K562 (cell line): ENCODE measurements around the gene LAGE3. TPM values are rescaled to one million over a fixed set of nuclear protein-coding genes. Genes with fewer than 3 reads are reported as not detected.

ENCODE experiments used
- ATF7 ChIP-seq: fragments of 450-650 bp; IDR thresholded peaks from 2 replicates; pipeline ENCODE4 v1.7.1; 2014; ENCODE audit warnings: mild to moderate bottlenecking, moderate library complexity
- CREM ChIP-seq: IDR thresholded peaks from 2 replicates; pipeline ENCODE4 v1.6.1; 2014; ENCODE audit warnings: antibody characterized with exemption, low read depth
- DPF2 ChIP-seq: fragments of 450-650 bp; IDR thresholded peaks from 2 replicates; pipeline ENCODE4 v1.6.1; 2016
- GATA2 ChIP-seq: sonication (generic); formaldehyde crosslinking; IDR thresholded peaks from 2 replicates; pipeline ENCODE4 v1.4.0; 2020; ENCODE audit warnings: mild to moderate bottlenecking, missing genetic modification reagents
- JUND ChIP-seq, 2 experiments: IDR thresholded peaks; 2 replicates in 1 of 2; 3 replicates in 1 of 2; pipeline ENCODE4 v1.6.1; 2011; ENCODE audit warnings: borderline replicate concordance in 2 of 2, low read depth in 2 of 2, low read length in 2 of 2, improper control_type of control experiment in 1 of 2, missing biosample characterization in 1 of 2, missing genetic modification characterization in 1 of 2, missing genetic modification reagents in 1 of 2
- MEIS2 ChIP-seq: fragments of 450-650 bp; IDR thresholded peaks from 2 replicates; pipeline ENCODE4 v1.6.1; 2014; ENCODE audit warnings: mild to moderate bottlenecking; ENCODE audit not compliant: partially characterized antibody
- PBX2 ChIP-seq, 2 experiments: IDR thresholded peaks in 1 of 2; conservative IDR thresholded peaks in 1 of 2; 2 replicates each; pipeline ENCODE4 v1.6.1; 2016; ENCODE audit warnings: low read depth in 2 of 2, mild to moderate bottlenecking in 1 of 2, missing compliant biosample characterization in 1 of 2, missing genetic modification characterization in 1 of 2, moderate library complexity in 1 of 2
- ZNF398 ChIP-seq: fragments of 250-450 bp; sonication (Bioruptor Pico); IDR thresholded peaks from 2 replicates; pipeline ENCODE4 v1.8.0; 2021; ENCODE audit warnings: moderate library complexity, mild to moderate bottlenecking, inconsistent platforms
- polyA plus RNA-seq, 8 experiments: library from polyadenylated mRNA; depleted of rRNA in 4 of 8; stranded (reverse) in 5 of 8; unstranded in 3 of 8; fragments of >200 nt; fragmentation: Nextera tagmentation in 2 of 8; fragmentation: Illumina TruSeq in 1 of 8; extraction: Ambion mirVana in 2 of 8; extraction: Trizol in 1 of 8; gene quantifications; 2 replicates each; pipeline versions ENCODE4 v1.2.1 to v1.2.3, GENCODE V29; 2011 to 2014; ENCODE audit warnings: inconsistent platforms in 1 of 8, missing spikeins in 1 of 8
- total RNA-seq, 7 experiments: library from RNA; depleted of rRNA in 6 of 7; stranded (reverse); fragments of >200 nt in 6 of 7; fragmentation: Illumina TruSeq in 2 of 7; extraction: Trizol in 2 of 7; gene quantifications; 2 replicates each; pipeline versions ENCODE4 v1.2.1 to v1.2.3, GENCODE V29; 2011 to 2021; ENCODE audit warnings: low replicate concordance in 1 of 7
- TF ChIP-seq, protein P1 (sequence below): sonication (generic); formaldehyde crosslinking; IDR thresholded peaks from 2 replicates; pipeline ENCODE4 v1.8.0; 2022; ENCODE audit warnings: mild to moderate bottlenecking, missing genetic modification reagents
- TF ChIP-seq, protein P2 (sequence below), 2 experiments: fragments of 450-650 bp in 1 of 2; sonication (generic) in 1 of 2; formaldehyde crosslinking in 1 of 2; IDR thresholded peaks in 1 of 2; conservative IDR thresholded peaks in 1 of 2; 2 replicates each; pipeline versions ENCODE4 v1.6.1 to v1.8.1; 2016 to 2023; ENCODE audit warnings: mild to moderate bottlenecking in 2 of 2, moderate library complexity in 2 of 2, inconsistent platforms in 1 of 2, missing genetic modification reagents in 1 of 2
- TF ChIP-seq, protein P3 (sequence below): fragments of 450-650 bp; IDR thresholded peaks from 2 replicates; pipeline ENCODE4 v1.6.1; 2016

LAGE3 gene
- total and polyA plus RNA-seq, 9 of the 15 experiments (the other 6 are each of a cell fraction or from before 2014, with no cell fraction given) = 28.2 to 125 (median 35.8) TPM

DNA sequence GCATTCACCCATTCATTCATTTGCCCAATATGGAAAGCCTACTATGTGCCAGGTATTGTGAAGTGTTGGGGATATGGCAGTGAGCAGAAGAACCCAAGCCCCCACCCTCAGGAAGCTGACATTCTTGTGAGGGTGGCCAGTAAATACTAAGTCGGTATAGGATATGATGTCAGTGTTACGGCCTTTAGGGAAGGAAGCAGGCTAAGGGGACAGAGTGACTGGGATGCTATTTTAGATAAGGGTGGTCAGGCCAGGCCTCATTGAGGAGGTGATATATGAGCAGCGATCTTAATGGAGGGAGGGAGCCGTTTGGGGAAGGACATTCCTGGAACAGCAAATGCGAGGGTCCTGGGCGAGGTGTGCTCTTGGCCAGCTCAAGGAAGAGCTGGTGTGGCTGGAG lies 48.6 kb downstream of the LAGE3 start (continued):
- TF ChIP-seq ZNF398 = no peak
- TF ChIP-seq CREM = peak; percentile 49; the same call in 1 of the 2 replicates
- TF ChIP-seq ATF7 = peak; percentile 46; the same call in 1 of the 2 replicates
- TF ChIP-seq, protein P1, sequence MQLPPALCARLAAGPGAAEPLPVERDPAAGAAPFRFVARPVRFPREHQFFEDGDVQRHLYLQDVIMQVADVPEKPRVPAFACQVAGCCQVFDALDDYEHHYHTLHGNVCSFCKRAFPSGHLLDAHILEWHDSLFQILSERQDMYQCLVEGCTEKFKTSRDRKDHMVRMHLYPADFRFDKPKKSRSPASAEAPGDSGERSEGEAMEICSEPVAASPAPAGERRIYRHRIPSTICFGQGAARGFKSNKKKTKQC (CRISPR knock-in tag) = no peak
- peak; percentile 7; the same call in 1 of the 2 replicates for TF ChIP-seq JUND (IDR thresholded peaks at IDR 0.05; ENCODE audit: borderline replicate concordance, low read depth, low read length)
- TF ChIP-seq JUND (tag; IDR thresholded peaks at IDR 0.05; ENCODE audit: borderline replicate concordance, low read depth, low read length) = no peak
- TF ChIP-seq GATA2 = 0 out of 2 replicates have a peak, but pooled peaks have one; percentile 9
- TF ChIP-seq MEIS2 = peak; percentile 68
- TF ChIP-seq DPF2 = peak; percentile 60; the same call in 1 of the 2 replicates
- TF ChIP-seq PBX2 (CRISPR knock-in tag; IDR thresholded peaks at IDR 0.05; ENCODE audit: low read depth) = no peak
- 0 out of 2 replicates have a peak, but pooled peaks have one; percentile 27 for TF ChIP-seq PBX2 (tag; conservative IDR thresholded peaks at IDR 0.05; ENCODE audit: low read depth)
- TF ChIP-seq, protein P2, sequence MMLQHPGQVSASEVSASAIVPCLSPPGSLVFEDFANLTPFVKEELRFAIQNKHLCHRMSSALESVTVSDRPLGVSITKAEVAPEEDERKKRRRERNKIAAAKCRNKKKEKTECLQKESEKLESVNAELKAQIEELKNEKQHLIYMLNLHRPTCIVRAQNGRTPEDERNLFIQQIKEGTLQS (IDR thresholded peaks at IDR 0.05) = peak; percentile 33; the same call in 1 of the 2 replicates
- TF ChIP-seq, protein P2 (CRISPR knock-in tag; conservative IDR thresholded peaks at IDR 0.05) = no peak
- TF ChIP-seq, protein P3, sequence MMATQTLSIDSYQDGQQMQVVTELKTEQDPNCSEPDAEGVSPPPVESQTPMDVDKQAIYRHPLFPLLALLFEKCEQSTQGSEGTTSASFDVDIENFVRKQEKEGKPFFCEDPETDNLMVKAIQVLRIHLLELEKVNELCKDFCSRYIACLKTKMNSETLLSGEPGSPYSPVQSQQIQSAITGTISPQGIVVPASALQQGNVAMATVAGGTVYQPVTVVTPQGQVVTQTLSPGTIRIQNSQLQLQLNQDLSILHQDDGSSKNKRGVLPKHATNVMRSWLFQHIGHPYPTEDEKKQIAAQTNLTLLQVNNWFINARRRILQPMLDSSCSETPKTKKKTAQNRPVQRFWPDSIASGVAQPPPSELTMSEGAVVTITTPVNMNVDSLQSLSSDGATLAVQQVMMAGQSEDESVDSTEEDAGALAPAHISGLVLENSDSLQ = peak; percentile 50; the same call in 1 of the 2 replicates
